Measurements from ENCODE around the gene VAT1L.

DNA sequence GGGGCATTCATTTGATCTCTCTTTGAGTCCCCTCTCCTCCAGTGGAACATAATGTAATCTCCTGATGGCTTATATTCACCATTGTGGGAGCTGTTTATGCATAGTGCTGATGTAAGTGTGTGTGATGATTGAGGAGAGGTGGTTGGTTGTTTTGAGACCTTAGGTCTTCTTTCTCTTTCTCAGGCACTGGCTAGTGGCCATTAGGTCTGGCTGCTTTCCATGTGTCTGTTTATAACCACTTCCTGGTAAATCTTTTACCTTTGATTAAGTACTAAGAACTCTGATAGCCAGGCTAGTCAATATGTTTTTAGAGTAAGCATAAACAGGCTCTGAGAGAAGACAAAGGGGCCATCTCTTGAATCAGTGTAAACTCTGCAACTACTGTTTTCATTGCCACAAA is 27.9 kb downstream of the VAT1L start:
- no peak for TF ChIP-seq EP300 (IDR thresholded peaks at IDR 0.05; ENCODE audit: low read depth)
- TF ChIP-seq CTCF (IDR thresholded peaks at IDR 0.05), result no peak
